ENCODE results near the gene RPS6KA2.

- TF ChIP-seq CTCF (IDR thresholded peaks at IDR 0.05) (no peak), EZH2 (IDR thresholded peaks at IDR 0.05; ENCODE audit: borderline replicate concordance, insufficient read depth, low read depth, low read length, poor library complexity, severe bottlenecking) (no peak)
These were observed 48.4 kb downstream of the RPS6KA2 start for GRCh38 chr6:166578536-166579236.

All from B cell (primary cell).